NCI-H524 (cell line): ENCODE measurements around the gene EGR2.

Experiments used
- DNase-seq, 2 experiments: peaks; one replicate each; lab custom pipeline; 2025; lab: John Stamatoyannopoulos, UW

Gene EGR2

DNA sequence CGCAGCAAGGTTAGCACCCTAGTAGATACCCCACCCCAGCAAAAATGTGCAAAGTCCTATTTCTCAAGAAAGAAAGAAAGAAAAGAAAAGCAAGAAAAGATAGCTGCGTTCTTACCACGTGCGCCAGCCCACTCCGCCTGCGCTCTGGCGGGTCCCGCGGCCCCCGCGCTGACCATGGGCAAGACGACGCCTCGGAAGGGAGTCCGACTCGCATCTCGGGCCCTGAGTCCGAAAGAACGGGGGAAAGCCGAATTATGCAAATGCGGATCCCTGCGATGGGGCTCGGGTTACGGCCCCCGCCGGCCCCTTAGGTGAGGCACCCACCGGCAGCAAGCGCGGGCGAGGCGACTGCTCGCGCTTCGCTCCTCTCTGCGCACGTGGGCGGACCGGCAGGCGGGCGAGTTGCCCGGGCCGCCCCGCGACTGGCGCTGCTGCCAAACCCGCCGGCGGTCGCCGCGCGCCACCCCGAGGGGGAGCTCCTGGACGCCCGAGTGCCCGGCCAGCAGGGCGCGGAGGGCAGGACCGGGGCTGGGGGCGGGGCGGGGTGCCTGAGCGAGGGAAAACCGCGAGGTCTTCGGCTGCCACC is 2.4 kb upstream of the EGR2 start:
- peak in 1 of 2 experiments; percentile 32 for DNase-seq

DNA sequence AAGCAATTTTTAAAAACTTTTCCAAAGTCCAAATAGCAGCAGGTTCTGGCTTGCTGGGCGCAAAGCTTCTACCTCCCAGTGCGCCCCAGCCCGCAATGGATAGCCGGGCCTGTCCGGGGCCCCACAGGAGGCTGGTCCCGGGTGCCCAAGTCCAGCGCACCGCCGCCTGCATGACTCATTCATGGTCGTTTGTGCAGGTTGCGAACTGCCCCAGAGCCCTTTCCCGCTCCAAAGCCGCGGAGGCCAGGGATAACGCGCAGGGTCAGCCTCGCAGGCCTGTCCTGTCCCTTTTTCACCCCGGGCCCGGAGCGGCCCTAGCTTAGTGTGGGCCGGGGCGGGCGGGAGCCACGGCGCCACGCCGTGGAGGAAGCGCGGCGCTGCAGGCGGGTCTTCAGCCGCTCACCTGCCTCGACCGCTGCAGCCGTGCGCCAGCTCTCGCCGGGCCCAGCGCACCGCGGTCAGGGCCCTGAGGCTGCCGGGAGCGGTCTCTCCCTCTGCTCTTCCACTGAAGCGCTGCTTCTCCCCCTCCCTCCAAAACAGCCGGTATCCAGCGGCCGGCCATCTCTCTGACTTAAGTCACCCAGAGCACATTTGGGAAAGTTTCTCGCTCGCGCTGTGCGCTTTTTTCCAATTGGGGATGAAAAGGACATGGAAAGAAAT is 1.7 kb upstream of the EGR2 start:
- DNase-seq: peak in 1 of 2 experiments; percentile 53

DNA sequence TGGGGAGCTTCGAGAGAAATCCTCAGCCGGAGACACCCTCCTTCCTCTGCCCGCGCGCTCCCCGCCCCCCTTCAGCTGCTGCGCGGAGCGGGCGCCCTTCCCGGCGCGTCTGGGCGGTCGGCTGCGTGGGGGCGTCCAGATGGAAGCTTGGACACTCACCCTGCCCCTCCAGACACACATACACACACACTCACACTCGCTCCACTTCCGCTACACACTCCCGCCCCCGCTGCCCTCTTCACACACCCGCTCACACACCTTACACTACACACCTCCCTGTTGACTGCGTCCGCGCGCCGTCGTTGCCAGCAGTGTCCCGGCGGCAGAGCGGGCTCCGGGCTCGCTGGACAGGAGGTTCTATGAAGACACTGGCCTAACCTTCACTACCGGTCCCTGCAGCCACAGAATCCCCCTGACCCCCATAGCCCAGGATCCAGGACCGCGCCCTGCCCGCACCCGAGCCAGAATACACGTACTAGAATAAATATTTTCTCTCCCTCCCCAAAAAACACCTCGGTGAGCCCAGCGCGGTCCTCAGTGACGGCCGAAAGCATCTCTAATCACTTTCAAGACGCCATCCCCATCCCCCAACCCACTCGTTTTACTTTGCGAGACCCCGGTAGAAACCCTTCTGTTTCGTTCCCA is 1.1 kb upstream of the EGR2 start:
- no peak for DNase-seq

GRCh38 chr10:62816076-62816330 is 163 bp downstream of the EGR2 start:
- DNase-seq: no peak

- no peak for DNase-seq
These were observed 638 bp downstream of the EGR2 start for GRCh38 chr10:62815381-62816075.

DNA sequence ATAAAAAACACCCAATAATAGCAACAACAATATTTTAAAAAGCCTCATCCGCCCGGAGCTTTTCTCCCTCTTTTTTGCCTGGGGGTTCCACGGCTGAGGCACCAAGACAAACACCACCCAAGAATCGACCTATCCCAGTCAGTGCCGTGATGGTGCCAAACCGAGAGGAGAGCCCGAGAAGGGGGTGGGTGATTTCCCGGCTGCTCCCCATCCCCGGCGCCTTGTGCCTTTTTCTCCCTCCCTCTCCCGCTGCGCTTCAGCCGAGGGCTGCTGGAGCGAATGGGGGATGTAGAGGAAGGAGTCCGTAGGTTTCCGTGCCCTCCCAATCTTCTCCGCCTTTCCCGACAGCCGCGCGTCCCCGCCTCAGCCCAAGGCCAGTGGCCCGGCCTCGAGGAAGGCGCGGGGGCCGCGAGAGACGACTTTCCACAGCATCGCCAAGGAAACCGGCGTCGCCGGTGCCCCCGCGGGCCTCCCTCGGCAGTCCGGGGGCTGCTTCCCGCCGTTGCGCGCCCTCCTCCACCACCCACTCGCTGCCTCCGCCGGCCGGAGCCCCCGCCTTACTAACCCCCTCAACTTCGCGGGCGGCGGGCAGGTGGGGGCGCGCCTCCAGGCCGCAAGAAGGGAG is 1.3 kb downstream of the EGR2 start:
- DNase-seq: no peak

GRCh38 chr10:62813981-62814380 is 2.2 kb downstream of the EGR2 start:
- DNase-seq: no peak

GRCh38 chr10:62813453-62813852 is 2.7 kb downstream of the EGR2 start:
- no peak for DNase-seq

- DNase-seq: no peak
These were observed 3.3 kb downstream of the EGR2 start for GRCh38 chr10:62812672-62813439.

DNA sequence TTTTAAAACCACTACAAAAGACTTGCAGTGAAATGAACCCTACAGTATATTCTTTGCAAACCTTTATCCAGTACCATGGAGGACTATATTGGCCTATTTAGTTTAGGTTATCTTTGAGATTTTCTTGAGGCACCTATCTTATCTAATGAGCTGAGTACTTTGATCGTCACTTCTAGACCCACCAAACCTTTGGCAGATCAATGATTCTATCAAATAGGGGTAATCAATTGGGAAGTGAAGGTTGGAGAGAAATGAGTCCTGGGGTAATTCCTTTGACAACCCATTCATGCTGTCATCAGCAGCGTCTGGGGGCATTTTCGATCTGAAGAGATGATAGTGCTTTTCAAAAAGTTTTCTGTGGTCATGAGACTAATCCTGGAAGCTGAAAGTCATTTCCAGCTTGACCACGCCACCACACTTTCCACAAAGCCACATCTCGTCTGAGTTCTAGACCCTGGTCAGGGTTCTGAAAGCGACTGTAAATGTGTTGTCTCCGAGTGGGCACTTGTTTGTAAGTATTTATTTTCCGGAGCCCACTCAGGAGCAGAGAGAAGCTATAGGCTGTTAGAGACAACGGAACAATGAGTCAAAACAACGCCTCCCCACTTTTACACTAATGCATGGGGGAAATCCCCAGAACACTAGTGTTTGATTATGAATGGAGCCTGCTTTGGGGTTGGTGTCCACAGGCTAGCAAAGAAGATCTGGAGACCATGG is 4.8 kb downstream of the EGR2 start:
- no peak for DNase-seq

GRCh38 chr10:62810156-62810902 is 5.8 kb downstream of the EGR2 start:
- no peak for DNase-seq

GRCh38 chr10:62806251-62806650 is 9.9 kb downstream of the EGR2 start:
- no peak for DNase-seq

DNA sequence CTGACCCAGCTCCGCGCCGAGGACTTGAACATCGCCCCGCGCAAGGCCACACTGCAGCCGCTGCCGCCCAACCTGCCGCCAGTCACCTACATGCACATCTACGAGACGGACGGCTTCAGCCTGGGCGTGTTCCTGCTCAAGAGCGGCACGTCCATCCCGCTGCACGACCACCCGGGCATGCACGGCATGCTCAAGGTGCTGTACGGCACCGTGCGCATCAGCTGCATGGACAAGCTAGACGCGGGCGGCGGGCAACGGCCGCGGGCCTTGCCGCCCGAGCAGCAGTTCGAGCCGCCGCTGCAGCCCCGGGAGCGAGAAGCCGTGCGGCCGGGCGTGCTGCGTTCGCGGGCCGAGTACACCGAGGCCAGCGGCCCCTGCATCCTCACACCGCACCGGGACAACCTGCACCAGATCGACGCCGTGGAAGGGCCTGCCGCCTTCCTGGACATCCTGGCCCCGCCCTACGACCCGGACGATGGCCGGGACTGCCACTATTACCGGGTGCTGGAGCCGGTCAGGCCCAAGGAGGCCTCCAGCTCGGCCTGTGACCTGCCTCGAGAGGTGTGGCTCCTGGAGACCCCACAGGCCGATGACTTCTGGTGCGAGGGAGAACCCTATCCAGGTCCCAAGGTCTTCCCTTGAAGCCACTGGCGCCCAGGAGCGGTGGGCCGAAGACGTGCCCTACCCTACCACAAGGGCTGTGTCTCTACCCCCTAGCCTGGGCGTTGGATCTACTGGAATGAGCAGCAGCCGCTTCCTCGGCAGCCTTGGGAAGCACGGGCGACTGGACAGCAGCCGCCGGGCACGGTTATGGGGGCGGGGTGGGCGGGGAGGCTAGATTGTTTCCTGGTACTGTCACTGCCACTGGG is 10.7 kb downstream of the EGR2 start:
- no peak for DNase-seq

- DNase-seq: peak; percentile 27 to 73
These were observed 11.6 kb downstream of the EGR2 start, which contains the start of gene ADO for GRCh38 chr10:62804356-62805230. Gene ADO (plus strand): TSS chr10:62804720. CDS start chr10:62805060, 340 bp downstream.

DNA sequence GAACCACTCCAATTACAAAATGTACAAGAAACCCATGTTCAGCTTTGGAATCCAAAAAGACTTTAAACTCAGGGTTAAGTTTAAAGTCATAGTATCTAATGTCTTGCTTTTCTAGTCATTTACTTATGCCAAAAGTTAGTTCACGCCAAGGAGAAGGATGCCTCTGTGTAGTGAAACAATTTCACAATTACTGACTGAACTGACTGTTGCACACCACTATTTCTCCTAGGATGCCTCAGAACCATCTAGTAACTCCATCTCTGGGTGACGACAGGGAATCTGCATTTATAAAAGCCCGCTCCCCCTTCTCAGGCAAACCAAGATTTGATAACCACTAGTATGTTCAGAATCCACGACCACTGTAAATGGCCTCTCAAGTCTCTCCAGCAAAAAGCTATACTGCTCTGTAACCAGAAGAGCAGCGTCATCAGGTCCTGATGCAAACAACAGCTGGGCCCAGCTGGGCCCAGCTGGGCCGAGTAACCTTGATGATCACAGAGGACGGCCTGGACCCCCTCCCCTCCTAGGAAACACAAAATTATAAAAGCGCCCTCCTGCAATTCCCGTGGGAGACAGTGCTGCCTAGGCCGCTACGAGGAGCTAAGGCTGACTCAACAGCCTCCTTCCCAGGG is 12.3 kb downstream of the EGR2 start:
- peak in 1 of 2 experiments; percentile 38 for DNase-seq

GRCh38 chr10:62801871-62802270 is 14.3 kb downstream of the EGR2 start:
- DNase-seq: no peak

DNA sequence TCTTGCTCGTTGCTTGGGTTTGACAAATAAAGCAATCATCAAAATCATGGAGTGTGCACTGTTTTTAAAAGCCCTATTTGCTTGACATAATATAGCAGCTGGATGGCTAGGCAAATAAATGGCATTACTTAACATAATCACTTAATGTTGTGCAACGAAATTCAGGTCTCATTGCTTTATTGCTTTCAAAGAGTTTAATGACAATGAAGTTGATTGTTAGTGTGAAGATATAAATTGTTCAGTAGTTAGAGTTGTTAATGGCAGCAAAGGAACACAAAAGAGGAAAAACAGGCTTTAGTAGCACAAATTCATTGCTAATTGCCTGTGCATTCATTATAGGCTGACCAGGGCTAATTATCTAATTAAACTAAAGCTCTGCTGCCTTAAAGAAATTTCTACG is 19.3 kb downstream of the EGR2 start:
- no peak for DNase-seq

DNA sequence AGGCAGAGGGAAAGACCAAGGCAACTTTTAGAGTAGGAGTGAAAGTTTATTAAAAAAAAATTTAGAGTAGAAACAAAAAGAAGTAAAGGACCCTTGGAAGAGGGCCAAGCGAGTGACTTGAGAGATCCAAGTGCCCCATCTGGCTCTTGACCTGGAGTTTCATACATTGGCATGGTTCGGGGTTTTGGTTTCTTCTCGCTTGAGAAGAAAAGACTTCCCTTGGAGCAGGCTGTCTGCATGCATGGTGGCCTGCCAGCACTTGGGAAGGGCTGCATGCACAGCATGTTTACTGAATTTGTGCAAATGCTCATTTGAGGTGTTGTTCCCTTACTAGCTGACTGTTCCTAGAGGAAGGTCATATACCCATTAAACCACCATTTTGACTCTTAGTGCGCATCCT is 20.4 kb downstream of the EGR2 start:
- no peak for DNase-seq
